HepG2 (cell line): ENCODE data around the gene SLC35B2. TPM values are rescaled to one million over a fixed set of nuclear protein-coding genes. Genes with fewer than 3 reads are reported as not detected.

ENCODE experiments used
- CHD2 ChIP-seq: IDR thresholded peaks from 2 replicates; pipeline ENCODE4 v1.6.1; 2011; ENCODE audit warnings: low read depth, low read length, improper control_type of control experiment
- EZH2 ChIP-seq: conservative IDR thresholded peaks from 2 replicates; pipeline ENCODE4 v1.6.1; 2012; ENCODE audit warnings: mild to moderate bottlenecking, low read depth, low read length, moderate library complexity
- GPN1 ChIP-seq: sonication (generic); formaldehyde crosslinking; IDR thresholded peaks from 2 replicates; pipeline ENCODE4 v1.5.1; 2020; ENCODE audit warnings: missing genetic modification reagents, borderline replicate concordance
- KDM1A ChIP-seq: IDR thresholded peaks from 2 replicates; pipeline ENCODE4 v1.6.1; 2016; ENCODE audit warnings: missing compliant biosample characterization
- NR2F1 ChIP-seq, 2 experiments: fragments of 450-650 bp in 1 of 2; formaldehyde crosslinking in 1 of 2; IDR thresholded peaks; 2 replicates each; pipeline versions ENCODE4 v1.5.0 to v1.6.1; 2016 to 2020; ENCODE audit warnings: mild to moderate bottlenecking in 1 of 2, missing compliant biosample characterization in 1 of 2, missing genetic modification reagents in 1 of 2, moderate library complexity in 1 of 2
- PRMT3 ChIP-seq: sonication (generic); formaldehyde crosslinking; IDR thresholded peaks from 2 replicates; pipeline ENCODE4 v1.8.1; 2022; ENCODE audit warnings: low read depth, mild to moderate bottlenecking, moderate library complexity, missing genetic modification reagents, borderline replicate concordance
- RXRB ChIP-seq: IDR thresholded peaks from 2 replicates; pipeline ENCODE4 v1.6.1; 2016; ENCODE audit warnings: borderline replicate concordance, missing genetic modification reagents, missing compliant biosample characterization
- SMC3 ChIP-seq: IDR thresholded peaks from 2 replicates; pipeline ENCODE4 v1.6.1; 2011; ENCODE audit warnings: low read length, improper control_type of control experiment
- STAG1 ChIP-seq: sonication (generic); formaldehyde crosslinking; IDR thresholded peaks from 2 replicates; pipeline ENCODE4 v1.4.0; 2020; ENCODE audit warnings: missing genetic modification reagents
- WIZ ChIP-seq: sonication (generic); formaldehyde crosslinking; IDR thresholded peaks from 2 replicates; pipeline ENCODE4 v1.5.1; 2020; ENCODE audit warnings: mild to moderate bottlenecking, missing genetic modification reagents
- ZNF160 ChIP-seq: sonication (generic); formaldehyde crosslinking; IDR thresholded peaks from 2 replicates; pipeline ENCODE4 v1.8.0; 2022; ENCODE audit warnings: mild to moderate bottlenecking, inconsistent platforms, missing genetic modification reagents
- ZNF317 ChIP-seq: sonication (generic); formaldehyde crosslinking; IDR thresholded peaks from 2 replicates; pipeline ENCODE4 v1.5.0; 2020; ENCODE audit warnings: mild to moderate bottlenecking, missing genetic modification reagents
- ZNF550 ChIP-seq: sonication (generic); formaldehyde crosslinking; IDR thresholded peaks from 2 replicates; pipeline ENCODE4 v1.4.0; 2020; ENCODE audit warnings: mild to moderate bottlenecking, missing genetic modification reagents, borderline replicate concordance
- ZNF557 ChIP-seq: sonication (generic); formaldehyde crosslinking; IDR thresholded peaks from 2 replicates; pipeline ENCODE4 v1.4.0; 2020; ENCODE audit warnings: missing genetic modification reagents
- ZNF619 ChIP-seq: sonication (generic); formaldehyde crosslinking; IDR thresholded peaks from 2 replicates; pipeline ENCODE4 v1.4.0; 2020; ENCODE audit warnings: mild to moderate bottlenecking, missing genetic modification reagents
- polyA plus RNA-seq, 8 experiments: library from polyadenylated mRNA; depleted of rRNA in 3 of 8; stranded (reverse) in 7 of 8; unstranded in 1 of 8; fragments of >200 nt; fragmentation: Illumina TruSeq in 4 of 8; extraction: Trizol in 4 of 8; gene quantifications; 2 replicates each; pipeline versions ENCODE4 v1.2.1 to v1.2.3, GENCODE V29; 2011 to 2016; ENCODE audit warnings: low read depth in 4 of 8, missing spikeins in 1 of 8, mixed read lengths in 1 of 8; ENCODE audit not compliant: insufficient read depth in 1 of 8
- total RNA-seq, 5 experiments: library from RNA; depleted of rRNA; stranded (reverse); fragments of >200 nt; fragmentation: Illumina TruSeq; extraction: Trizol; gene quantifications; 2 replicates each; pipeline ENCODE4 v1.2.3, GENCODE V29; 2016; ENCODE audit warnings: low read depth in 1 of 5
- TF ChIP-seq, protein P1 (sequence below): sonication (generic); formaldehyde crosslinking; IDR thresholded peaks from 2 replicates; pipeline ENCODE4 v1.8.0; 2022; ENCODE audit warnings: mild to moderate bottlenecking, missing genetic modification reagents, moderate library complexity
- TF ChIP-seq, protein P2 (sequence below): sonication (generic); formaldehyde crosslinking; IDR thresholded peaks from 2 replicates; pipeline ENCODE4 v1.4.0; 2020; ENCODE audit warnings: missing genetic modification reagents
- TF ChIP-seq, protein P3 (sequence below): sonication (generic); formaldehyde crosslinking; IDR thresholded peaks from 2 replicates; pipeline ENCODE4 v1.4.0; 2020; ENCODE audit warnings: missing genetic modification reagents
- TF ChIP-seq, protein P4 (sequence below): sonication (generic); formaldehyde crosslinking; IDR thresholded peaks from 2 replicates; pipeline ENCODE4 v1.4.0; 2020; ENCODE audit warnings: mild to moderate bottlenecking, missing genetic modification reagents
- TF ChIP-seq, protein P5 (sequence below): sonication (generic); formaldehyde crosslinking; IDR thresholded peaks from 2 replicates; pipeline ENCODE4 v1.5.0; 2020; ENCODE audit warnings: missing genetic modification reagents

The SLC35B2 gene
- total and polyA plus RNA-seq, 2 of the 13 experiments (the other 11 are each of a cell fraction or from before 2014, with no cell fraction given): 61.1 to 148 TPM

DNA sequence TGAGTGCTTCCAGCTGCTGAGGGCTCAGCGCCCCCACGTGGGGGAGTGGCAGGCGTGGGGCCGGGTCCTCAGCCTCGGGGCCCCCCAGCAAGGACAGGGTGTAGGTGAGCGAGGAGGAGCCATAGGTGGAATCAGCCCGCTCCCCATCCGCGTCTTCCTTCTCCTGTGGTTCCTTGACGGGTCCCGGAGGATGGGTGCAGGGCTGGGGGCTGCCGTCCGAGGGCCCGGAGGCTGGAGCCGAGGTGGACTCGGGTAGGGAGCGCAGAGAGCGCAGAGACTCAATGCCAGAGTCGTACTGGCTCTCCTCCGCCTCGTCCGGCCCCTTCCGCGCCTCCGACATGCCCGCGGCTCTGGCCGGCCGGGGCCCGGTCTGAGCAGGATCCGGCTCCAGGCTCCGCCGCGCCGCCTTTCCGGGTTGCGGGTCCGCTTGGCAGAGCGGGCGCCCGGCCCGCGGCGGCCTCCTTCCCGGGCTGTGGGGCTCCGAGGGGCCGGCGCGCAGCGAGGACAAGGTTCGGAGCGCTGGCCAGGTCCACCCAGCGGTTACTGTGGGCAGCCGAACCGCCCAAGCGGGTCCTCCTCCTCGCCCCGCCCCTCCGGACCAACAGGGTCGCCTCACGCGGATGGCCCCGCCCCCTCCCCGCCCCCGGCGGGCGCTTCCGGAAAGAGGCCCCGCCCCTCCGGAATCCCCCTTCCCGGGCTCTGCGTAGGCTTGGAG is 7.8 kb upstream of the SLC35B2 start, which contains the start of gene NFKBIE (continued):
- TF ChIP-seq, protein P1, sequence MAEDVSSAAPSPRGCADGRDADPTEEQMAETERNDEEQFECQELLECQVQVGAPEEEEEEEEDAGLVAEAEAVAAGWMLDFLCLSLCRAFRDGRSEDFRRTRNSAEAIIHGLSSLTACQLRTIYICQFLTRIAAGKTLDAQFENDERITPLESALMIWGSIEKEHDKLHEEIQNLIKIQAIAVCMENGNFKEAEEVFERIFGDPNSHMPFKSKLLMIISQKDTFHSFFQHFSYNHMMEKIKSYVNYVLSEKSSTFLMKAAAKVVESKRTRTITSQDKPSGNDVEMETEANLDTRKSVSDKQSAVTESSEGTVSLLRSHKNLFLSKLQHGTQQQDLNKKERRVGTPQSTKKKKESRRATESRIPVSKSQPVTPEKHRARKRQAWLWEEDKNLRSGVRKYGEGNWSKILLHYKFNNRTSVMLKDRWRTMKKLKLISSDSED: no peak
- TF ChIP-seq, protein P2, sequence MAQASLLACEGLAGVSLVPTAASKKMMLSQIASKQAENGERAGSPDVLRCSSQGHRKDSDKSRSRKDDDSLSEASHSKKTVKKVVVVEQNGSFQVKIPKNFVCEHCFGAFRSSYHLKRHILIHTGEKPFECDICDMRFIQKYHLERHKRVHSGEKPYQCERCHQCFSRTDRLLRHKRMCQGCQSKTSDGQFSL: no peak
- no peak; the same call in 1 of the 2 replicates for TF ChIP-seq PRMT3 (CRISPR knock-in tag)
- peak; percentile 88; the same call in 1 of the 2 replicates for TF ChIP-seq ZNF619 (CRISPR knock-in tag)
- TF ChIP-seq ZNF317 (CRISPR knock-in tag): no peak
- TF ChIP-seq ZNF557 (CRISPR knock-in tag): no peak
- TF ChIP-seq CHD2: no peak
- no peak for TF ChIP-seq EZH2
- TF ChIP-seq, protein P3, sequence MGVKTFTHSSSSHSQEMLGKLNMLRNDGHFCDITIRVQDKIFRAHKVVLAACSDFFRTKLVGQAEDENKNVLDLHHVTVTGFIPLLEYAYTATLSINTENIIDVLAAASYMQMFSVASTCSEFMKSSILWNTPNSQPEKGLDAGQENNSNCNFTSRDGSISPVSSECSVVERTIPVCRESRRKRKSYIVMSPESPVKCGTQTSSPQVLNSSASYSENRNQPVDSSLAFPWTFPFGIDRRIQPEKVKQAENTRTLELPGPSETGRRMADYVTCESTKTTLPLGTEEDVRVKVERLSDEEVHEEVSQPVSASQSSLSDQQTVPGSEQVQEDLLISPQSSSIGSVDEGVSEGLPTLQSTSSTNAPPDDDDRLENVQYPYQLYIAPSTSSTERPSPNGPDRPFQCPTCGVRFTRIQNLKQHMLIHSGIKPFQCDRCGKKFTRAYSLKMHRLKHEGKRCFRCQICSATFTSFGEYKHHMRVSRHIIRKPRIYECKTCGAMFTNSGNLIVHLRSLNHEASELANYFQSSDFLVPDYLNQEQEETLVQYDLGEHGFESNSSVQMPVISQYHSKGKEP: no peak; the same call in 1 of the 2 replicates
- no peak for TF ChIP-seq KDM1A (CRISPR knock-in tag)
- TF ChIP-seq, protein P4, sequence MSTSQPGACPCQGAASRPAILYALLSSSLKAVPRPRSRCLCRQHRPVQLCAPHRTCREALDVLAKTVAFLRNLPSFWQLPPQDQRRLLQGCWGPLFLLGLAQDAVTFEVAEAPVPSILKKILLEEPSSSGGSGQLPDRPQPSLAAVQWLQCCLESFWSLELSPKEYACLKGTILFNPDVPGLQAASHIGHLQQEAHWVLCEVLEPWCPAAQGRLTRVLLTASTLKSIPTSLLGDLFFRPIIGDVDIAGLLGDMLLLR (CRISPR knock-in tag): peak; percentile 61; the same call in 1 of the 2 replicates
- TF ChIP-seq RXRB: peak; percentile 9; the same call in 1 of the 2 replicates
- TF ChIP-seq WIZ (CRISPR knock-in tag): no peak
- peak; percentile 67 for TF ChIP-seq STAG1 (CRISPR knock-in tag)
- TF ChIP-seq NR2F1 (CRISPR knock-in tag; IDR thresholded peaks at IDR 0.05): no peak
- TF ChIP-seq SMC3: no peak
- TF ChIP-seq ZNF550: no peak
- TF ChIP-seq, protein P5, sequence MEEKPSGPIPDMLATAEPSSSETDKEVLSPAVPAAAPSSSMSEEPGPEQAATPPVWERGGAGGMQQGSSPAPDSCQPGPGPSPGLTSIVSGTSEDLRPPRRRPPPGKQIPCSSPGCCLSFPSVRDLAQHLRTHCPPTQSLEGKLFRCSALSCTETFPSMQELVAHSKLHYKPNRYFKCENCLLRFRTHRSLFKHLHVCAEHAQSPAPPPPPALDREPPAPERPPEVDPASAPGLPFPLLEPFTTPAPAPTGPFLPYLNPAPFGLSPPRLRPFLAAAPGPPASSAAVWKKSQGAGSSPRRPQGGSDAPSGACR: no peak
- no peak for TF ChIP-seq ZNF160 (CRISPR knock-in tag)
- no peak for TF ChIP-seq GPN1
